ENCODE results near the gene ARHGAP1.

DNA sequence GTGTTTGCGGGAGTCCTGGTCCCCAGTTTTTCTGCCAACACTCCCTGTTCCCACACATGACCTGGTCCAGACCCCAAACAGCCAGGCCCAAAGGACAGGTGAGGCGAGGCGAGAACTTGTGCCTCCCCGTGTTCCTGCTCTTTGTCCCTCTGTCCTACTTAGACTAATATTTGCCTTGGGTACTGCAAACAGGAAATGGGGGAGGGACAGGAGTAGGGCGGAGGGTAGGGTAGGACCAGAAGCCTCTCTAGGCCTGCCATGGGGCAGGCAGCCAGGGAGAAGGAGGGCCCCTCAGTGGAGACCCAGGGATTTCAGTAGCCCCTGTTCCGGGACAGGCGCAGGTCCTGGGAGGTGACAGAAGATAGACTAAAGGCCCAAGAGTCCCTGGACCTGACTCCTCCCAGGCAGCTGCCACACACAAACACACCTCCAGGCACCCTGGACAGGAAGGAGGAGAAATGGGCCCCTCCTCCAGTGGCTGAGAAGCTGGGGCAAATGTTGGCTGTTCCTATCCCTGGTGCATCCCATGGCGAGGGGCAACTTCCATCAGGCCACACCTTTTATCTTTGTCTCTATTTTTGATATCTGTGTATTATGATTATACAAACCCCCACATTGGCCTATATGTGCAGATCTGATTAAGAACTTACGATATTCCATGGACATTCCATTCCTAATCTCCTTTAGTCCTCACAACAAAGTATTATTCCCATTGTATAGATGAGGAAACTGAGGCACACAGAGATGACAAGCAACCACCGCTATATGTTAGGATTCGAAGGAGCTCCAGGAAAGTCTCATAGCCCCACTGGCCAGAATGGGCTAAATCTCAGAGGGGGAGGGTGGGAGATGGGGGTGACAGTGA is 18.0 kb upstream of the ARHGAP1 start:
- TF ChIP-seq POLR2AphosphoS5 (IDR thresholded peaks at IDR 0.05; ENCODE audit: borderline replicate concordance, low read depth, low read length) (no peak), FOXP2 (optimal IDR thresholded peaks at IDR 0.05; ENCODE audit: control extremely low read depth, extremely low read length, insufficient read depth) (no peak)

Measured in SK-N-MC (cell line).